Measurements from ENCODE around the gene CCDC136.

GRCh38 chr7:128827248-128827958, 35.6 kb downstream of the CCDC136 start:
- TF ChIP-seq ZNF274 (IDR thresholded peaks at IDR 0.05; ENCODE audit: low read depth, low read length) (no peak), SUZ12 (IDR thresholded peaks at IDR 0.05; ENCODE audit: extremely low read depth, insufficient read depth, insufficient read length) (no peak)
